ENCODE data around the gene CLNK. TPM values are rescaled to one million over a fixed set of nuclear protein-coding genes. Genes with fewer than 3 reads are reported as not detected.

Gene CLNK
- polyA plus RNA-seq, 3 donors = not detected

GRCh38 chr4:10448991-10449390 is 235.6 kb downstream of the CLNK start:
- no peak overlapping the region for H3K27ac ChIP-seq (ENCODE audit: low read depth in 1 of 2, low read length in 2 of 2)
- no peak overlapping the region for H3K4me2 ChIP-seq (replicated peaks; ENCODE audit: extremely low read depth, low read length, poor library complexity, severe bottlenecking)
- H3K4me3 Mint-ChIP-seq = no peak overlapping the region
- no peaks in the 10 kb centered on the region for H3K27me3 Mint-ChIP-seq (ENCODE audit: low read depth in 3 of 3)
- H2AFZ ChIP-seq (ENCODE audit: insufficient read depth, low read depth, low read length, poor library complexity, severe bottlenecking) = no peak overlapping the region
- H3K9ac ChIP-seq (ENCODE audit: insufficient read depth, low read length, poor library complexity, severe bottlenecking) = no peak overlapping the region
- H3K4me3 ChIP-seq (replicated peaks in 1 of 3; ENCODE audit: low read depth in 2 of 3, low read length in 3 of 3) = no peak overlapping the region
- H3K4me1 ChIP-seq (ENCODE audit: control insufficient read depth in 1 of 2, insufficient read depth in 2 of 2, low read length in 2 of 2) = no peaks in the 10 kb centered on the region
- intact Hi-C loops (cut with micrococcal nuclease) = no loop called here
- 91% methylated on average over 3 of the region's 5 CpGs for WGBS (ENCODE audit: insufficient coverage)
- H3K79me2 ChIP-seq (ENCODE audit: insufficient read depth, low read length) = no peaks in the 10 kb centered on the region
- no peak for DNase-seq
- peaks cover 14 to 82% of the 10 kb centered on the region in 2 donors for H3K36me3 ChIP-seq (replicated peaks in 1 of 2; ENCODE audit: control insufficient read depth in 1 of 2, insufficient read depth in 2 of 2, low read length in 2 of 2)
- H3K27ac Mint-ChIP-seq = no peak overlapping the region
- H3K9me3 Mint-ChIP-seq = peaks cover 30 to 61% (median 57%) of the 10 kb centered on the region in 7 donors
- H3K36me3 Mint-ChIP-seq = peaks cover 73 to 79% of the 10 kb centered on the region in 2 donors
- no peak for TF ChIP-seq CTCF (IDR thresholded peaks at IDR 0.05)
- peaks cover 37 to 82% of the 10 kb centered on the region in 2 donors for H3K9me3 ChIP-seq (replicated peaks in 1 of 2; ENCODE audit: control insufficient read depth in 1 of 2, insufficient read depth in 1 of 2, low read length in 2 of 2)
- peaks cover 4% of the 10 kb centered on the region for H3K4me1 Mint-ChIP-seq
- no peaks in the 10 kb centered on the region for H3K27me3 ChIP-seq (ENCODE audit: control insufficient read depth in 2 of 2, insufficient read depth in 2 of 2, low read length in 2 of 2)
- H4K20me1 ChIP-seq (ENCODE audit: insufficient read depth, low read length) = no peaks in the 10 kb centered on the region

GRCh38 chr4:10442976-10443375 is 241.6 kb downstream of the CLNK start:
- Histone ChIP-seq H3K79me2 (ENCODE audit: insufficient read depth, low read length) (no peaks in the 10 kb centered on the region), H2AFZ (ENCODE audit: insufficient read depth, low read depth, low read length, poor library complexity, severe bottlenecking) (no peak overlapping the region), H3K9me3 (replicated peaks in 1 of 2; ENCODE audit: control insufficient read depth in 1 of 2, insufficient read depth in 1 of 2, low read length in 2 of 2) (peaks cover 37 to 59% of the 10 kb centered on the region in 2 donors), H3K36me3 (replicated peaks in 1 of 2; ENCODE audit: control insufficient read depth in 1 of 2, insufficient read depth in 2 of 2, low read length in 2 of 2) (peaks cover 11 to 35% of the 10 kb centered on the region in 2 donors), H4K20me1 (ENCODE audit: insufficient read depth, low read length) (no peaks in the 10 kb centered on the region), H3K9ac (ENCODE audit: insufficient read depth, low read length, poor library complexity, severe bottlenecking) (no peak overlapping the region), H3K4me3 (replicated peaks in 1 of 3; ENCODE audit: low read depth in 2 of 3, low read length in 3 of 3) (no peak overlapping the region), H3K4me1 (ENCODE audit: control insufficient read depth in 1 of 2, insufficient read depth in 2 of 2, low read length in 2 of 2) (no peaks in the 10 kb centered on the region), H3K27ac (ENCODE audit: low read depth in 1 of 2, low read length in 2 of 2) (no peak overlapping the region), H3K27me3 (ENCODE audit: control insufficient read depth in 2 of 2, insufficient read depth in 2 of 2, low read length in 2 of 2) (no peaks in the 10 kb centered on the region), H3K4me2 (replicated peaks; ENCODE audit: extremely low read depth, low read length, poor library complexity, severe bottlenecking) (no peak overlapping the region)
- peaks cover 0 to 4% (median 0%) of the 10 kb centered on the region in 3 donors for H3K27me3 Mint-ChIP-seq (ENCODE audit: low read depth in 3 of 3)
- TF ChIP-seq CTCF (IDR thresholded peaks at IDR 0.05) = no peak
- H3K4me3 Mint-ChIP-seq = no peak overlapping the region
- H3K9me3 Mint-ChIP-seq = peaks cover 33 to 63% (median 58%) of the 10 kb centered on the region in 7 donors
- no peak overlapping the region for H3K27ac Mint-ChIP-seq
- WGBS (ENCODE audit: insufficient coverage) = 100% methylated on average over 3 of the region's 5 CpGs
- H3K4me1 Mint-ChIP-seq = no peaks in the 10 kb centered on the region
- DNase-seq = no peak
- peaks cover 26 to 34% of the 10 kb centered on the region in 2 donors for H3K36me3 Mint-ChIP-seq
- intact Hi-C loops (cut with micrococcal nuclease) = no loop called here
